ENCODE data around the gene CRYGN.

Gene CRYGN

GRCh38 chr7:151381098-151381347 lies 58.9 kb downstream of the CRYGN start:
- ChIA-PET POLR2A (no interaction called here), CTCF (no interaction called here)
- H3K4me3 ChIP-seq (ENCODE audit: low read depth, low read length), result no peak overlapping the region
- DNase-seq (ENCODE audit: low read depth, low spot score), result no peak
- TF ChIP-seq, protein P1, sequence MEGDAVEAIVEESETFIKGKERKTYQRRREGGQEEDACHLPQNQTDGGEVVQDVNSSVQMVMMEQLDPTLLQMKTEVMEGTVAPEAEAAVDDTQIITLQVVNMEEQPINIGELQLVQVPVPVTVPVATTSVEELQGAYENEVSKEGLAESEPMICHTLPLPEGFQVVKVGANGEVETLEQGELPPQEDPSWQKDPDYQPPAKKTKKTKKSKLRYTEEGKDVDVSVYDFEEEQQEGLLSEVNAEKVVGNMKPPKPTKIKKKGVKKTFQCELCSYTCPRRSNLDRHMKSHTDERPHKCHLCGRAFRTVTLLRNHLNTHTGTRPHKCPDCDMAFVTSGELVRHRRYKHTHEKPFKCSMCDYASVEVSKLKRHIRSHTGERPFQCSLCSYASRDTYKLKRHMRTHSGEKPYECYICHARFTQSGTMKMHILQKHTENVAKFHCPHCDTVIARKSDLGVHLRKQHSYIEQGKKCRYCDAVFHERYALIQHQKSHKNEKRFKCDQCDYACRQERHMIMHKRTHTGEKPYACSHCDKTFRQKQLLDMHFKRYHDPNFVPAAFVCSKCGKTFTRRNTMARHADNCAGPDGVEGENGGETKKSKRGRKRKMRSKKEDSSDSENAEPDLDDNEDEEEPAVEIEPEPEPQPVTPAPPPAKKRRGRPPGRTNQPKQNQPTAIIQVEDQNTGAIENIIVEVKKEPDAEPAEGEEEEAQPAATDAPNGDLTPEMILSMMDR (IDR thresholded peaks at IDR 0.05; ENCODE audit: insufficient read depth, low read length, missing control alignments), result no peak

DNA sequence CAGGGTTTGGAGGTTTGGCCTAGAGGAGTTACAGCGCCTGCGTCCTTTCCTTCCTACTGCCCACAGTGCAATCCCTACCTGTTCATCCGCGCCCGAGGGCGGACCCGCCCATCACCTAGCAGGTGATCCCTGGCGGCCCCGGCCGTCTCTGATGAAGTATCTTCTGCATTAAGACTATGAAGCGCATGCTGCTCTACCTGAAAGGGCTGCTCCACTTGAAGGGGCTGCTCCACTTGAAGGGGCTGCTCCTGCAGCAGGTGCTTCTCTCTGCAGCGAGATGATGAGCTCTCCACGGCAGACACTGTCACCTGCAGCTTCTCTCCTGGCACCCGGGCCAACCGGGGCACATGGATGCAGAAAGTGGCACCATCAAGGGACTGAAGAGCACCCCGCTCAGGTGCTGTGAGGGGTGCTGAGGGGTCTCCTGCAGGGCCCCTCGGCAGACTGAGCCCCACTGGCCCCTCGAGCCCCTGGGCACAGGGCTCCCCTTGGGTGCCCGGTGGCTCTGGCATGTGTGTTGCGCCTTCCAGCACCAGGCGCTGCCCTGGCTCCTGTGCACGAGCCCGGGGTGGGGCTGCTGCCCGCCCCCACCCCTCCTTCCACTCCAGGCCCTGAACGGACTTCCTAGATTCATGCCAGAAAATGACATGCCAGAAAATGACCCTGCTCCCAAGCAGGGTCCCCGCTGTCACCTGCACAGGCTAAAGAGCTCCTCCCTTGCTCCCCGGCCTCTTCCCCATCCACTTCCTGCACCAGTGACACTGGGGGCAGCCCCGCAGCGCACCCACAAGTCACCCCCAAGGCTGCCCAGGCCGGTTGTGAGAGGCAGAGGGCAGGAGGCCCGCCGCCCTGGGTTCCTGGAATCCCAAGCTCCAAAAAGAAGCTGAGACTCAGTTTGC lies 59.5 kb downstream of the CRYGN start:
- ChIA-PET CTCF (interaction anchor here (0.6 to 1.2 kb wide), 2 partner anchors 12 to 68 kb away, joined by 3 to 4 read pairs; no protein-coding TSS in a partner anchor), POLR2A (no interaction called here)
- no peak for DNase-seq (ENCODE audit: low read depth, low spot score)
- no peak overlapping the region for H3K4me3 ChIP-seq (ENCODE audit: low read depth, low read length)
- TF ChIP-seq, protein P1 (IDR thresholded peaks at IDR 0.05; ENCODE audit: insufficient read depth, low read length, missing control alignments), result no peak

DNA sequence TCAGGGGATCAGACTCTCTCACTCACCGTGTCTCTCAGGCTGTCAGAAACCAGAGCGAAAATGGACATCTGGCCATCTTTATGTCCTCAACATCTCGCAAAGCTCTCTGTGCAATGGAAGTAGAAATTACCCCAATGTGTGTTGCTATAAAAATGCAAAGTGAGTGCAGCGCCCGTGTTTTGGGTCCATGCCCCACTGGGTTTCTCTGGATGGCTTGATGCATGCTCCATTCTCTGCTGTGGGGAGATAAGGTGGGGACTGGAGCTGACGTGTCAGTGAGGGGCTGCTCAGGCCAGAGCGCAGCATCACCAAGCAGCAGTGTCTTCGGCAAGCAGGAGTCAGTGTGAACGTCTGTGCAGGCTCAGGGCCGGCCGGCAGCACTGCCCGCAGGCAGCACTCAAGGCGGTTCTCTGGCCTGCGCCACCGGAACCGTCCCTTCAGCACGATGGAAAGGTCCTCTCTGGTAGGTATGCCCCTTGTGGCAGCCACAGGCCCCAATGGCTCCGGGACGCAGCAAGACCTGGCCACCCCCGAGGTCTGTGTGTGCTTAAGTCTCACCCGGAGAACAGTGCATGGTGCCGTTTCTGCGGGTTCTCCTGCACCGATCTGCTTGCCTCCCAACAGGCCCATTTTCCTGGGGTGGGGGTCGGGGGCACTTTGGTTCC lies 60.3 kb downstream of the CRYGN start:
- POLR2A ChIA-PET, result no interaction called here
- TF ChIP-seq, protein P1 (IDR thresholded peaks at IDR 0.05; ENCODE audit: insufficient read depth, low read length, missing control alignments), result no peak
- CTCF ChIA-PET, result interaction anchor here (0.6 to 1.2 kb wide), 2 partner anchors 11 to 69 kb away, joined by 3 to 4 read pairs; no protein-coding TSS in a partner anchor
- no peak for DNase-seq (ENCODE audit: low read depth, low spot score)
- H3K4me3 ChIP-seq (ENCODE audit: low read depth, low read length), result no peak overlapping the region

GRCh38 chr7:151379193-151379520 lies 60.8 kb downstream of the CRYGN start:
- TF ChIP-seq, protein P1 (IDR thresholded peaks at IDR 0.05; ENCODE audit: insufficient read depth, low read length, missing control alignments), result no peak
- no peak for DNase-seq (ENCODE audit: low read depth, low spot score)
- CTCF ChIA-PET, result interaction anchor here (1.2 to 3.1 kb wide), 3 partner anchors 11 to 70 kb away, joined by 4 to 18 read pairs (median 7); no protein-coding TSS in a partner anchor
- POLR2A ChIA-PET, result no interaction called here
- no peak overlapping the region for H3K4me3 ChIP-seq (ENCODE audit: low read depth, low read length)

All from AG04449 (cell line).